Measurements from ENCODE around the gene MEX3B. TPM values are rescaled to one million over a fixed set of nuclear protein-coding genes. Genes with fewer than 3 reads are reported as not detected.

The MEX3B gene
- total and polyA plus RNA-seq, 8 donors = 0.13 to 2.2 (median 0.45) TPM

- 69 to 82% methylated on average over 47 of the region's 47 CpGs for WGBS, 2 donors
These were observed 2.6 kb downstream of the MEX3B start for GRCh38 chr15:82043130-82043673.

GRCh38 chr15:82040862-82041261 lies 5.0 kb downstream of the MEX3B start:
- 13 to 16% methylated on average over 4 of the region's 4 CpGs for WGBS, 2 donors
- TF ChIP-seq CTCF (IDR thresholded peaks at IDR 0.05) = no peak
- Histone ChIP-seq H3K36me3 (no peaks in the 10 kb centered on the region), H3K9me3 (no peaks in the 10 kb centered on the region), H3K27ac (peak overlapping the region in 1 of 4 donors; percentile 23), H3K4me3 (no peak overlapping the region), H3K4me1 (peaks cover 0 to 18% (median 7%) of the 10 kb centered on the region in 3 donors), H3K27me3 (no peaks in the 10 kb centered on the region)
- ATAC-seq (peak; percentile 44 to 73 (median 62)), DNase-seq (peak in 2 of 6 donors; percentile 9 to 29), FAIRE-seq (no peak)
- intact Hi-C loops (cut with DNase I) = no loop called here

More at GRCh38 chr15:82043130-82043673, 2.6 kb downstream of the MEX3B start:
- no peak for TF ChIP-seq CTCF (IDR thresholded peaks at IDR 0.05)
- no peak overlapping the region for H3K27ac ChIP-seq
- peak in 2 of 6 donors; percentile 29 to 75 for DNase-seq
- intact Hi-C loops (cut with DNase I) = no loop called here
- no peaks in the 10 kb centered on the region for H3K27me3 ChIP-seq
- no peak overlapping the region for H3K4me3 ChIP-seq
- ATAC-seq = no peak
- H3K36me3 ChIP-seq = no peaks in the 10 kb centered on the region
- peaks cover 0 to 18% (median 7%) of the 10 kb centered on the region in 3 donors for H3K4me1 ChIP-seq
- FAIRE-seq = no peak
- no peaks in the 10 kb centered on the region for H3K9me3 ChIP-seq

- Histone ChIP-seq H3K36me3 (no peaks in the 10 kb centered on the region), H3K27me3 (no peaks in the 10 kb centered on the region), H3K4me3 (no peak overlapping the region), H3K9me3 (no peaks in the 10 kb centered on the region), H3K27ac (peak overlapping the region in 1 of 4 donors; percentile 23), H3K4me1 (peaks cover 0 to 18% (median 7%) of the 10 kb centered on the region in 3 donors)
- DNase-seq = peak in 1 of 6 donors; percentile 43
- TF ChIP-seq CTCF (IDR thresholded peaks at IDR 0.05) = no peak
- WGBS, 2 donors = 7 to 8% methylated on average over 2 of the region's 2 CpGs
- FAIRE-seq = no peak
- intact Hi-C loops (cut with DNase I) = no loop called here
- ATAC-seq = peak; percentile 22 to 72 (median 35)
These were observed 5.4 kb downstream of the MEX3B start for GRCh38 chr15:82040390-82040789.

- WGBS, 2 donors = 94 to 99% methylated on average over 7 of the region's 7 CpGs
- DNase-seq = no peak
- intact Hi-C loops (cut with DNase I) = no loop called here
- peak overlapping the region in 1 of 4 donors; percentile 23 for H3K27ac ChIP-seq
- H3K4me3 ChIP-seq = no peak overlapping the region
- H3K9me3 ChIP-seq = no peaks in the 10 kb centered on the region
- no peak for FAIRE-seq
- ATAC-seq = no peak
- no peaks in the 10 kb centered on the region for H3K36me3 ChIP-seq
- no peaks in the 10 kb centered on the region for H3K27me3 ChIP-seq
- no peak for TF ChIP-seq CTCF (IDR thresholded peaks at IDR 0.05)
- H3K4me1 ChIP-seq = peaks cover 0 to 18% (median 7%) of the 10 kb centered on the region in 3 donors
These were observed 5.9 kb downstream of the MEX3B start for GRCh38 chr15:82039871-82040270.

- DNase-seq (no peak), FAIRE-seq (no peak), ATAC-seq (no peak)
- H3K9me3 ChIP-seq = no peaks in the 10 kb centered on the region
- 73 to 80% methylated on average over 7 of the region's 7 CpGs for WGBS, 2 donors
- intact Hi-C loops (cut with DNase I) = no loop called here
- no peak for TF ChIP-seq CTCF (IDR thresholded peaks at IDR 0.05)
- H3K27ac ChIP-seq = no peak overlapping the region
- no peaks in the 10 kb centered on the region for H3K36me3 ChIP-seq
- H3K27me3 ChIP-seq = peaks cover 0 to 4% (median 0%) of the 10 kb centered on the region in 4 donors
- peaks cover 0 to 9% (median 7%) of the 10 kb centered on the region in 3 donors for H3K4me1 ChIP-seq
- no peak overlapping the region for H3K4me3 ChIP-seq
These were observed 9.4 kb downstream of the MEX3B start for GRCh38 chr15:82036461-82036860.

All from pancreas (tissue), 10 donors.